Astrocyte (in vitro differentiated cells and primary cell): ENCODE results near the gene PIWIL1. TPM values are rescaled to one million over a fixed set of nuclear protein-coding genes. Genes with fewer than 3 reads are reported as not detected.

Experiments
- DNase-seq: peaks from one replicate; pipeline ENCODE4 v3.0.0-alpha.2; 2010; ENCODE audit warnings: low read depth
- FAIRE-seq: peaks from 2 replicates; lab custom pipeline; 2011; peaks lifted over from hg19 to GRCh38; lab: Jason Lieb, UNC
- H2AFZ ChIP-seq: 2 replicates; pipeline ENCODE4 v1.6.0; 2012; ENCODE audit warnings: low read depth, low read length, inconsistent platforms
- H3K27ac ChIP-seq: 2 replicates; pipeline ENCODE4 v1.5.1; 2011; ENCODE audit warnings: low read depth, low read length, inconsistent platforms
- H3K27me3 ChIP-seq: 2 replicates; pipeline ENCODE4 v1.6.0; 2011; ENCODE audit warnings: low read length, inconsistent platforms; ENCODE audit not compliant: insufficient read depth
- H3K36me3 ChIP-seq: 2 replicates; pipeline ENCODE4 v1.5.1; 2011; ENCODE audit warnings: low read length, inconsistent platforms; ENCODE audit not compliant: insufficient read depth
- H3K4me1 ChIP-seq: 2 replicates; pipeline ENCODE4 v1.5.1; 2011; ENCODE audit warnings: low read length, inconsistent platforms; ENCODE audit not compliant: insufficient read depth
- H3K4me2 ChIP-seq: 2 replicates; pipeline ENCODE4 v1.6.0; 2012; ENCODE audit warnings: low read length, inconsistent platforms
- H3K4me3 ChIP-seq: 2 replicates; pipeline ENCODE4 v1.5.1; 2011; ENCODE audit warnings: low read depth, mild to moderate bottlenecking, low read length, inconsistent platforms; ENCODE audit not compliant: insufficient read depth
- H3K79me2 ChIP-seq: 2 replicates; pipeline ENCODE4 v1.6.0; 2012; ENCODE audit warnings: mild to moderate bottlenecking, low read length, inconsistent platforms; ENCODE audit not compliant: insufficient read depth
- H3K9ac ChIP-seq: 2 replicates; pipeline ENCODE4 v1.6.0; 2012; ENCODE audit warnings: mild to moderate bottlenecking, low read length, inconsistent platforms
- H3K9me3 ChIP-seq: 2 replicates; pipeline ENCODE4 v1.5.1; 2012; ENCODE audit warnings: low read depth, mild to moderate bottlenecking, low read length, inconsistent platforms; ENCODE audit not compliant: insufficient read depth
- H4K20me1 ChIP-seq: 2 replicates; pipeline ENCODE4 v1.6.0; 2012; ENCODE audit warnings: low read length, inconsistent platforms; ENCODE audit not compliant: insufficient read depth
- H3K27ac Mint-ChIP-seq: one replicate; pipeline ENCODE4 v1.8.0; 2021; ENCODE audit warnings: mild to moderate bottlenecking, mixed read lengths; ENCODE audit not compliant: unreplicated experiment
- H3K27me3 Mint-ChIP-seq: one replicate; pipeline ENCODE4 v1.8.0; 2021; ENCODE audit warnings: low read depth, mixed read lengths; ENCODE audit not compliant: unreplicated experiment
- H3K36me3 Mint-ChIP-seq: one replicate; pipeline ENCODE4 v1.8.0; 2021; ENCODE audit warnings: low read depth, mixed read lengths; ENCODE audit not compliant: unreplicated experiment
- H3K4me1 Mint-ChIP-seq: one replicate; pipeline ENCODE4 v1.8.0; 2021; ENCODE audit warnings: low read depth, mixed read lengths; ENCODE audit not compliant: unreplicated experiment
- H3K4me3 Mint-ChIP-seq: one replicate; pipeline ENCODE4 v1.8.0; 2021; ENCODE audit warnings: mild to moderate bottlenecking, moderate library complexity, mixed read lengths; ENCODE audit not compliant: unreplicated experiment
- H3K9me3 Mint-ChIP-seq: one replicate; pipeline ENCODE4 v1.8.0; 2021; ENCODE audit warnings: mild to moderate bottlenecking, mixed read lengths; ENCODE audit not compliant: unreplicated experiment
- EZH2 ChIP-seq: IDR thresholded peaks from 2 replicates; pipeline ENCODE4 v1.6.1; 2012; ENCODE audit warnings: mild to moderate bottlenecking, low read length, inconsistent platforms; ENCODE audit not compliant: insufficient read depth
- total RNA-seq: library from RNA; stranded (reverse); gene quantifications from 2 replicates; pipeline ENCODE4 v1.2.1, GENCODE V29; 2021
- TF ChIP-seq, protein P1 (sequence below): IDR thresholded peaks from 2 replicates; pipeline ENCODE4 v1.5.1; 2011; ENCODE audit warnings: low read depth, mild to moderate bottlenecking, inconsistent platforms, low read length, moderate library complexity; ENCODE audit not compliant: insufficient read depth

The PIWIL1 gene
- total RNA-seq, 1 donor from 2014 or later = not detected

GRCh38 chr12:130398100-130398848 is 60.6 kb downstream of the PIWIL1 start:
- H3K27me3 ChIP-seq = no peaks in the 10 kb centered on the region
- no peaks in the 10 kb centered on the region for H3K36me3 ChIP-seq
- Mint-ChIP-seq H3K27ac (no peak overlapping the region), H3K36me3 (no peaks in the 10 kb centered on the region), H3K4me1 (no peaks in the 10 kb centered on the region), H3K27me3 (peaks cover 1% of the 10 kb centered on the region), H3K4me3 (no peak overlapping the region), H3K9me3 (peaks cover 10% of the 10 kb centered on the region)
- H3K4me2 ChIP-seq = no peak overlapping the region
- no peak overlapping the region for H3K27ac ChIP-seq
- H3K4me1 ChIP-seq = no peaks in the 10 kb centered on the region
- no peaks in the 10 kb centered on the region for H3K79me2 ChIP-seq
- TF ChIP-seq, protein P1, sequence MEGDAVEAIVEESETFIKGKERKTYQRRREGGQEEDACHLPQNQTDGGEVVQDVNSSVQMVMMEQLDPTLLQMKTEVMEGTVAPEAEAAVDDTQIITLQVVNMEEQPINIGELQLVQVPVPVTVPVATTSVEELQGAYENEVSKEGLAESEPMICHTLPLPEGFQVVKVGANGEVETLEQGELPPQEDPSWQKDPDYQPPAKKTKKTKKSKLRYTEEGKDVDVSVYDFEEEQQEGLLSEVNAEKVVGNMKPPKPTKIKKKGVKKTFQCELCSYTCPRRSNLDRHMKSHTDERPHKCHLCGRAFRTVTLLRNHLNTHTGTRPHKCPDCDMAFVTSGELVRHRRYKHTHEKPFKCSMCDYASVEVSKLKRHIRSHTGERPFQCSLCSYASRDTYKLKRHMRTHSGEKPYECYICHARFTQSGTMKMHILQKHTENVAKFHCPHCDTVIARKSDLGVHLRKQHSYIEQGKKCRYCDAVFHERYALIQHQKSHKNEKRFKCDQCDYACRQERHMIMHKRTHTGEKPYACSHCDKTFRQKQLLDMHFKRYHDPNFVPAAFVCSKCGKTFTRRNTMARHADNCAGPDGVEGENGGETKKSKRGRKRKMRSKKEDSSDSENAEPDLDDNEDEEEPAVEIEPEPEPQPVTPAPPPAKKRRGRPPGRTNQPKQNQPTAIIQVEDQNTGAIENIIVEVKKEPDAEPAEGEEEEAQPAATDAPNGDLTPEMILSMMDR = no peak
- TF ChIP-seq EZH2 = no peak
- no peak overlapping the region for H3K9ac ChIP-seq
- H2AFZ ChIP-seq = no peak overlapping the region
- no peak for FAIRE-seq
- H3K4me3 ChIP-seq = no peak overlapping the region
- DNase-seq = no peak
- peaks cover 2% of the 10 kb centered on the region for H3K9me3 ChIP-seq
- H4K20me1 ChIP-seq = no peaks in the 10 kb centered on the region

- Histone ChIP-seq H3K4me3 (no peak overlapping the region), H3K36me3 (no peaks in the 10 kb centered on the region), H3K4me2 (no peak overlapping the region), H3K4me1 (no peaks in the 10 kb centered on the region), H3K9ac (no peak overlapping the region), H4K20me1 (no peaks in the 10 kb centered on the region), H3K27me3 (no peaks in the 10 kb centered on the region), H2AFZ (no peak overlapping the region), H3K79me2 (no peaks in the 10 kb centered on the region), H3K9me3 (no peaks in the 10 kb centered on the region), H3K27ac (no peak overlapping the region)
- Mint-ChIP-seq H3K9me3 (peaks cover 6% of the 10 kb centered on the region), H3K4me1 (no peaks in the 10 kb centered on the region), H3K36me3 (no peaks in the 10 kb centered on the region), H3K27ac (no peak overlapping the region), H3K27me3 (peaks cover 1% of the 10 kb centered on the region), H3K4me3 (no peak overlapping the region)
- FAIRE-seq (no peak), DNase-seq (no peak)
- TF ChIP-seq, protein P1 = no peak
- TF ChIP-seq EZH2 = no peak
Measured at GRCh38 chr12:130401703-130402102, 64.0 kb downstream of the PIWIL1 start.

DNA sequence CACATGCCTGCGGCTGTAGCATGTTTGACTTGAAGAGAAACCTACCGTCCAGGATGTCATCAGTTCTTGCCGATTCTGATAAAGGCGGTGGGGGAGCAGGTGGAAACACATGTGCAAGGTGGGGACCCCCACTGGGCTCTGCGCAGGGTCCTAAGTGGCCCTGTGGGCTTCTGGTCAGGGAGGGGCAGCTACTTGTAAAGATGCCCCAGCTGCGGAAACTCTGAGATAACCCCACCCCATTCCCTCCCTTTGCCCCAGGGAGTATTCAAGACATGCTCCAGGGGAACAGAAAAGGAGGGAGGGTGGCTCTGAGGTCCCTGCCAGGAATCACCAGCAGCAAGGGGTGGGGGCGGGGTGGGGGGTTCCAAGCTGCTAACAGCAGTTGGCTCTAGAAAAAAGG is 67.6 kb downstream of the PIWIL1 start:
- H3K4me3 Mint-ChIP-seq = no peak overlapping the region
- H3K9me3 Mint-ChIP-seq = peaks cover 6% of the 10 kb centered on the region
- Histone ChIP-seq H3K79me2 (no peaks in the 10 kb centered on the region), H4K20me1 (no peaks in the 10 kb centered on the region), H3K4me2 (no peak overlapping the region), H3K36me3 (no peaks in the 10 kb centered on the region), H3K27ac (no peak overlapping the region), H3K9me3 (no peaks in the 10 kb centered on the region), H3K27me3 (no peaks in the 10 kb centered on the region), H3K9ac (no peak overlapping the region), H3K4me1 (no peaks in the 10 kb centered on the region), H2AFZ (no peak overlapping the region), H3K4me3 (no peak overlapping the region)
- no peaks in the 10 kb centered on the region for H3K4me1 Mint-ChIP-seq
- TF ChIP-seq, protein P1 = no peak
- TF ChIP-seq EZH2 = no peak
- H3K27me3 Mint-ChIP-seq = no peaks in the 10 kb centered on the region
- FAIRE-seq (no peak), DNase-seq (no peak)
- no peak overlapping the region for H3K27ac Mint-ChIP-seq
- no peaks in the 10 kb centered on the region for H3K36me3 Mint-ChIP-seq
